ENCODE measurements around the gene OTUB1. TPM values are rescaled to one million over a fixed set of nuclear protein-coding genes. Genes with fewer than 3 reads are reported as not detected.

The OTUB1 gene
- total and polyA plus RNA-seq, 2 of the 4 experiments (the other 2 are of a cell fraction) = 69.0 to 168 TPM

GRCh38 chr11:63991558-63991957 lies 5.3 kb downstream of the OTUB1 start:
- in situ Hi-C loops (cut with MboI; ENCODE audit: low sequenced_read_pairs) = loop anchor here (5.0 kb wide), 1 partner anchor 156 kb away; no protein-coding TSS in a partner anchor
- Histone ChIP-seq H3K4me1 (ENCODE audit: control insufficient read depth, insufficient read depth, low read length) (no peaks in the 10 kb centered on the region), H3K36me3 (ENCODE audit: control insufficient read depth, insufficient read depth, low read length) (peaks cover 49% of the 10 kb centered on the region), H3K9me1 (ENCODE audit: insufficient read depth, low read length) (peaks cover 9% of the 10 kb centered on the region), H3K27me3 (ENCODE audit: control insufficient read depth, insufficient read depth, low read length) (no peaks in the 10 kb centered on the region), H3K14ac (replicated peaks; ENCODE audit: low read depth, low read length) (no peak overlapping the region), H3K56ac (ENCODE audit: extremely low read depth, insufficient read depth, low read length) (no peak overlapping the region), H4K5ac (ENCODE audit: low read depth, low read length) (no peak overlapping the region), H3K23ac (ENCODE audit: low read depth, low read length) (no peak overlapping the region), H3K9me3 (ENCODE audit: control insufficient read depth, insufficient read depth, low read length) (no peaks in the 10 kb centered on the region), H2AK5ac (ENCODE audit: low read depth, low read length) (no peak overlapping the region), H3K9ac (ENCODE audit: low read depth, low read length) (no peak overlapping the region), H2BK5ac (ENCODE audit: low read depth, low read length, poor library complexity, severe bottlenecking) (no peak overlapping the region), H2AFZ (replicated peaks; ENCODE audit: low read length, poor library complexity) (no peak overlapping the region), H2AK9ac (replicated peaks; ENCODE audit: low read depth, low read length, poor library complexity) (no peak overlapping the region), H2BK20ac (ENCODE audit: low read depth, low read length) (no peak overlapping the region), H3K79me1 (ENCODE audit: low read depth in 1 of 2, low read length in 2 of 2) (peaks cover 35 to 64% of the 10 kb centered on the region in 2 experiments), H3K27ac (ENCODE audit: insufficient read depth, low read length) (no peak overlapping the region), H4K91ac (ENCODE audit: insufficient read depth, low read depth, low read length) (no peak overlapping the region), H3K4me2 (ENCODE audit: low read depth, low read length) (no peak overlapping the region), H4K8ac (ENCODE audit: low read depth in 2 of 2, low read length in 2 of 2) (no peak overlapping the region), H2BK120ac (ENCODE audit: low read depth, low read length) (no peak overlapping the region), H2BK15ac (ENCODE audit: low read depth, low read length) (no peak overlapping the region), H3K4me3 (ENCODE audit: insufficient read depth, low read depth, low read length) (no peak overlapping the region), H4K20me1 (ENCODE audit: insufficient read depth, low read length) (peaks cover 30% of the 10 kb centered on the region), H3K4ac (ENCODE audit: low read depth, low read length) (no peak overlapping the region), H3K18ac (ENCODE audit: low read depth, low read length) (no peak overlapping the region)
- 100% methylated on average over 7 of the region's 10 CpGs; no CpG with 5 or more reads in 1 of the 2 experiments for WGBS, 2 experiments (ENCODE audit: extremely low coverage in 2 of 2, insufficient read length in 1 of 2)
- DNase-seq (no peak), ATAC-seq (ENCODE audit: low read depth) (no peak)
- intact Hi-C loops (cut with micrococcal nuclease) = no loop called here
- no peak for TF ChIP-seq RCOR1 (IDR thresholded peaks at IDR 0.05; ENCODE audit: insufficient replicate concordance, low read length)
- TF ChIP-seq CTCF (conservative IDR thresholded peaks at IDR 0.05; ENCODE audit: low read depth, low read length) = no peak
- TF ChIP-seq CHD1 (IDR thresholded peaks at IDR 0.05; ENCODE audit: low read depth, low read length) = no peak
- no peak for TF ChIP-seq FOS (IDR thresholded peaks at IDR 0.05; ENCODE audit: low read depth, low read length)
- no peak for TF ChIP-seq NFE2L2 (IDR thresholded peaks at IDR 0.05; ENCODE audit: low read depth, low read length)
- no peak for TF ChIP-seq RFX5 (IDR thresholded peaks at IDR 0.05; ENCODE audit: low read depth, low read length)
- TF ChIP-seq POLR2A (IDR thresholded peaks at IDR 0.05; ENCODE audit: low read depth, low read length) = no peak
- no peak for TF ChIP-seq MAZ (IDR thresholded peaks at IDR 0.05; ENCODE audit: borderline replicate concordance, low read depth, low read length)
- no peak for TF ChIP-seq RAD21 (IDR thresholded peaks at IDR 0.05; ENCODE audit: low read length)
- TF ChIP-seq BHLHE40 (IDR thresholded peaks at IDR 0.05; ENCODE audit: low read depth, low read length) = no peak
- no peak for TF ChIP-seq ELK1 (IDR thresholded peaks at IDR 0.05; ENCODE audit: borderline replicate concordance, low read depth, low read length)
- no peak for TF ChIP-seq MXI1 (IDR thresholded peaks at IDR 0.05; ENCODE audit: borderline replicate concordance, low read depth, low read length)
- no peak for TF ChIP-seq SMC3 (IDR thresholded peaks at IDR 0.05; ENCODE audit: low read depth, low read length)
- no peak for TF ChIP-seq MAFK (IDR thresholded peaks at IDR 0.05; ENCODE audit: low read depth, low read length)
- no peak for TF ChIP-seq USF2 (IDR thresholded peaks at IDR 0.05; ENCODE audit: low read depth, low read length)
- TF ChIP-seq CEBPB (IDR thresholded peaks at IDR 0.05; ENCODE audit: low read depth, low read length) = no peak
- CTCF ChIA-PET = no interaction called here
- no TSS peak for BruUV-seq (replicated peaks)
- POLR2A ChIA-PET (ENCODE audit: unreplicated experiment) = no interaction called here
- dilution Hi-C loops (cut with HindIII; ENCODE audit: low sequenced_read_pairs, unreplicated experiment) = no loop called here
